Stimulated activated CD8-positive, alpha-beta memory T cell treated with anti-CD3 and anti-CD28 coated beads, Interleukin-4, amount 100 ng/mL, for 1 hour (primary cell): ENCODE data around the gene STX2.
"Not testable (repeated sequence)": the region's sequence is repeated elsewhere in the genome, so short reads cannot be mapped to it uniquely, and the experiment has no call there.

Experiments
- DNase-seq, 2 donors: peaks; one replicate each; pipeline ENCODE4 v3.0.0-alpha.2; 2020; ENCODE audit warnings: low read depth in 2 of 2, low spot score in 1 of 2

STX2 gene

GRCh38 chr12:130870442-130871285, 31.6 kb upstream of the STX2 start:
- DNase-seq, result peak; percentile 23 to 52

GRCh38 chr12:130868412-130868811, 29.4 kb upstream of the STX2 start:
- no peak for DNase-seq

GRCh38 chr12:130863298-130863697, 24.2 kb upstream of the STX2 start:
- DNase-seq, result no peak

GRCh38 chr12:130862771-130863170, 23.7 kb upstream of the STX2 start:
- not testable (repeated sequence) for DNase-seq

GRCh38 chr12:130862161-130862560, 23.1 kb upstream of the STX2 start:
- no peak for DNase-seq

GRCh38 chr12:130860311-130860710, 21.3 kb upstream of the STX2 start:
- no peak for DNase-seq

- DNase-seq, result no peak
These were observed 20.1 kb upstream of the STX2 start for GRCh38 chr12:130859161-130859560.

GRCh38 chr12:130858084-130858483, 19.0 kb upstream of the STX2 start:
- no peak for DNase-seq

- no peak for DNase-seq
These were observed 17.0 kb upstream of the STX2 start for GRCh38 chr12:130856088-130856487.

GRCh38 chr12:130850418-130851021, 11.5 kb upstream of the STX2 start:
- no peak for DNase-seq

- DNase-seq, result no peak
These were observed 10.7 kb upstream of the STX2 start for GRCh38 chr12:130849561-130850417.

- DNase-seq, result not testable (repeated sequence)
These were observed 9.8 kb upstream of the STX2 start for GRCh38 chr12:130848785-130849305.

- DNase-seq, result not testable (repeated sequence)
These were observed 9.1 kb upstream of the STX2 start for GRCh38 chr12:130848105-130848504.

- no peak for DNase-seq
These were observed 8.1 kb upstream of the STX2 start for GRCh38 chr12:130847112-130847511.

GRCh38 chr12:130846369-130846768, 7.3 kb upstream of the STX2 start:
- no peak for DNase-seq

GRCh38 chr12:130839770-130840404, 837 bp upstream of the STX2 start:
- DNase-seq, result no peak

- DNase-seq, result peak in 1 of 2 donors; percentile 2
These were observed 633 bp downstream of the STX2 start for GRCh38 chr12:130838284-130838950.

- DNase-seq, result no peak
These were observed 3.6 kb downstream of the STX2 start for GRCh38 chr12:130835436-130835835.

GRCh38 chr12:130835011-130835410, 4.0 kb downstream of the STX2 start:
- no peak for DNase-seq

- DNase-seq, result no peak
These were observed 6.4 kb downstream of the STX2 start for GRCh38 chr12:130832561-130833209.
